ENCODE results near the gene CFAP99. TPM values are rescaled to one million over a fixed set of nuclear protein-coding genes. Genes with fewer than 3 reads are reported as not detected.

The CFAP99 gene
- total RNA-seq, 1 donor from 2014 or later = not detected

DNA sequence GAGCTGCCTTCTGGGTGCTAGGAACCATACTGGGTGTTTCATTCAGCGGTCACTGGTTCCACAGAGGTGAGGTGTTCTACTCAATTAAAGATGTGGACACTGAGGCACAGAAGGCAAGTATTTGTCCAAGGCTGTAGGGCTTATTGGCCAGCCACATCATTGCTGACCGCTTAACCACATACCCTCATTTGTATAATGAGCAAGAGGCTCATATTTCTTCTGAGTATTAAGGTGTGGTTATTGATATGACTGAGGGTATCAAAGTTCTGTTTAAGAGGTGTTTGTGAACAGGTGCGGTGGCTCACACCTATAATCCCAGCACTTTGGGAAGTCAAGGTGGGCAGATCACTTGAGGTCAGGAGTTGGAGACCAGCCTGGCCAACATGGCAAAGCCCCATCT is 64.5 kb downstream of the CFAP99 start:
- H3K4me1 Mint-ChIP-seq = peaks cover 55% of the 10 kb centered on the region
- no peaks in the 10 kb centered on the region for H3K27me3 Mint-ChIP-seq (ENCODE audit: low read depth)
- TF ChIP-seq, protein P1, sequence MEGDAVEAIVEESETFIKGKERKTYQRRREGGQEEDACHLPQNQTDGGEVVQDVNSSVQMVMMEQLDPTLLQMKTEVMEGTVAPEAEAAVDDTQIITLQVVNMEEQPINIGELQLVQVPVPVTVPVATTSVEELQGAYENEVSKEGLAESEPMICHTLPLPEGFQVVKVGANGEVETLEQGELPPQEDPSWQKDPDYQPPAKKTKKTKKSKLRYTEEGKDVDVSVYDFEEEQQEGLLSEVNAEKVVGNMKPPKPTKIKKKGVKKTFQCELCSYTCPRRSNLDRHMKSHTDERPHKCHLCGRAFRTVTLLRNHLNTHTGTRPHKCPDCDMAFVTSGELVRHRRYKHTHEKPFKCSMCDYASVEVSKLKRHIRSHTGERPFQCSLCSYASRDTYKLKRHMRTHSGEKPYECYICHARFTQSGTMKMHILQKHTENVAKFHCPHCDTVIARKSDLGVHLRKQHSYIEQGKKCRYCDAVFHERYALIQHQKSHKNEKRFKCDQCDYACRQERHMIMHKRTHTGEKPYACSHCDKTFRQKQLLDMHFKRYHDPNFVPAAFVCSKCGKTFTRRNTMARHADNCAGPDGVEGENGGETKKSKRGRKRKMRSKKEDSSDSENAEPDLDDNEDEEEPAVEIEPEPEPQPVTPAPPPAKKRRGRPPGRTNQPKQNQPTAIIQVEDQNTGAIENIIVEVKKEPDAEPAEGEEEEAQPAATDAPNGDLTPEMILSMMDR (conservative IDR thresholded peaks at IDR 0.05) = no peak
- no peak overlapping the region for H3K27ac Mint-ChIP-seq (ENCODE audit: unreplicated experiment)
- H3K36me3 Mint-ChIP-seq (ENCODE audit: low read depth) = no peaks in the 10 kb centered on the region
- no peaks in the 10 kb centered on the region for H3K9me3 Mint-ChIP-seq
- no peak overlapping the region for H3K4me3 Mint-ChIP-seq
- DNase-seq (ENCODE audit: low read depth, low spot score) = no peak

- Mint-ChIP-seq H3K4me1 (peaks cover 50% of the 10 kb centered on the region), H3K27ac (ENCODE audit: unreplicated experiment) (no peak overlapping the region)
These were observed 65.4 kb downstream of the CFAP99 start for GRCh38 chr4:2484185-2484584.

DNA sequence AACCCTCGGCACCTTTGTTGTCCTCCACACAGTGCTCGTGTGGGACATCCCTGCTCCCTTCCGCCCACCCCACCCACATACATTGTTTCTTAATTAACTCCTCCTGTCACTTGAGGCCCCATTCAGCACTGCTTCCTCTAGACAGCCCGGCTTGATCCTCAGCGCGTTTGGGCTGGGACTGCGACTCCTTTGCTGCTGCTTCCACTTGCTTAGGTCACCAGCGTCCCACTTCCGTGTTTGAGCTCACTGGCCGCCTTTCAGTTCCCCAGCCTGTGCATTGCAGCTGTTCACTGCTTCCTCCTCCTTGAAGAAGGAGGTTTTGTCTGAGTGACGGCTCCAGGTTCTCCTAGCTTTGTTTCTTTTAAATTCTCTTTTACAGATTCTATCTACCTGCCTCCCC is 66.2 kb downstream of the CFAP99 start:
- no peaks in the 10 kb centered on the region for H3K9me3 Mint-ChIP-seq
- no peaks in the 10 kb centered on the region for H3K27me3 Mint-ChIP-seq (ENCODE audit: low read depth)
- H3K27ac Mint-ChIP-seq (ENCODE audit: unreplicated experiment) = peak overlapping the region; percentile 7
- no peak for DNase-seq (ENCODE audit: low read depth, low spot score)
- TF ChIP-seq, protein P1 (conservative IDR thresholded peaks at IDR 0.05) = no peak
- peaks cover 43% of the 10 kb centered on the region for H3K4me1 Mint-ChIP-seq
- no peak overlapping the region for H3K4me3 Mint-ChIP-seq
- no peaks in the 10 kb centered on the region for H3K36me3 Mint-ChIP-seq (ENCODE audit: low read depth)

More at GRCh38 chr4:2484185-2484584, 65.4 kb downstream of the CFAP99 start:
- H3K27me3 Mint-ChIP-seq (ENCODE audit: low read depth) = no peaks in the 10 kb centered on the region
- TF ChIP-seq, protein P1 (conservative IDR thresholded peaks at IDR 0.05) = no peak
- peak overlapping the region; percentile 6 for H3K4me3 Mint-ChIP-seq
- no peaks in the 10 kb centered on the region for H3K36me3 Mint-ChIP-seq (ENCODE audit: low read depth)
- no peak for DNase-seq (ENCODE audit: low read depth, low spot score)
- no peaks in the 10 kb centered on the region for H3K9me3 Mint-ChIP-seq

DNA sequence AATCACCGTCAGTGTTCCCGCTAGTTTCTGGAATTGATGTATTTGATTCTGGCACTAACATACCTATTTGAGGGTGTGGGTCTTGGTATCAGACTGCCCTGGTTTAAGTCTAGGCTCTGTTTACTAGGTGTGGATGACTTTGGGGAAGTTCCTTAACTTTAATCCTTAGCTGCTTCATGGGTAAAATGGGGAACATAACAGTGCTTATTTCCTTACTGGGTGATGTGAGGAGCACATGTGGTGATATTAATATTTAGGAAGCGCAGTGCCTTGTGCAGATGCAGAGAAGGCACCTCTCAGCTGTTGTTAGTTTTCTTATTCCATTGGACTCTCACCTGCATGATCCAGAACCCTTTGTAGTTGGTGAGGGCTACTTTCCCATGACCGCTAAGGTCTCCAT is 67.2 kb downstream of the CFAP99 start:
- DNase-seq (ENCODE audit: low read depth, low spot score) = no peak
- no peaks in the 10 kb centered on the region for H3K9me3 Mint-ChIP-seq
- peaks cover 5% of the 10 kb centered on the region for H3K36me3 Mint-ChIP-seq (ENCODE audit: low read depth)
- H3K4me1 Mint-ChIP-seq = peaks cover 38% of the 10 kb centered on the region
- no peak overlapping the region for H3K27ac Mint-ChIP-seq (ENCODE audit: unreplicated experiment)
- TF ChIP-seq, protein P1 (conservative IDR thresholded peaks at IDR 0.05) = no peak
- no peak overlapping the region for H3K4me3 Mint-ChIP-seq
- no peaks in the 10 kb centered on the region for H3K27me3 Mint-ChIP-seq (ENCODE audit: low read depth)

GRCh38 chr4:2486981-2487380 is 68.2 kb downstream of the CFAP99 start:
- Mint-ChIP-seq H3K27ac (ENCODE audit: unreplicated experiment) (no peak overlapping the region), H3K27me3 (ENCODE audit: low read depth) (no peaks in the 10 kb centered on the region), H3K4me3 (no peak overlapping the region), H3K4me1 (peaks cover 29% of the 10 kb centered on the region), H3K9me3 (no peaks in the 10 kb centered on the region), H3K36me3 (ENCODE audit: low read depth) (peaks cover 5% of the 10 kb centered on the region)
- DNase-seq (ENCODE audit: low read depth, low spot score) = no peak
- TF ChIP-seq, protein P1 (conservative IDR thresholded peaks at IDR 0.05) = no peak

GRCh38 chr4:2487632-2488031 is 68.9 kb downstream of the CFAP99 start:
- Mint-ChIP-seq H3K4me3 (no peak overlapping the region), H3K27ac (ENCODE audit: unreplicated experiment) (no peak overlapping the region), H3K36me3 (ENCODE audit: low read depth) (peaks cover 7% of the 10 kb centered on the region), H3K4me1 (peaks cover 26% of the 10 kb centered on the region), H3K27me3 (ENCODE audit: low read depth) (no peaks in the 10 kb centered on the region), H3K9me3 (no peaks in the 10 kb centered on the region)
- DNase-seq (ENCODE audit: low read depth, low spot score) = no peak
- TF ChIP-seq, protein P1 (conservative IDR thresholded peaks at IDR 0.05) = no peak
